NCI-H1048 (cell line): Measurements from ENCODE around the gene IL6ST.
"Not testable (repeated sequence)": the region's sequence is repeated elsewhere in the genome, so short reads cannot be mapped to it uniquely, and the experiment has no call there.

Source experiments
- DNase-seq: peaks from one replicate; lab custom pipeline; 2025; lab: John Stamatoyannopoulos, UW

IL6ST gene

DNA sequence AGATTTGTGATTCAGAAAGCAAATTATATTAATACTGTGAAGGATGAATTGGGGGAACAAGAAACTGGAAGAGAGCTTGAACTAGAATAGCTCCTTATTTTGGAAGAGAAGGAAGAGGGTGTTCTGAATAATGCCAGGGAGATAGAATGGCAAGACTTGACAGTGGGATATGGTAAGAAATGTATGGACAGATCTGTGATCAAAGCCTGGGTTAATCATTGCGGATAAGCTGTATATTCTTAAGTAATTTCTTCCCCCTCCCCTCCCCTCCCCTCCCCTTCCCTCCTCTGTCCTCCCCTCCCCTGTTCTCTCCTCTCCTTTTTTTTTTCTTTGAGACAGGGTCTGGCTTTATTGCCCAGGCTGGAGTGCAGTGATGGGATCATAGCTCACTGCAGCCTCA is 10.1 kb upstream of the IL6ST start:
- DNase-seq, result no peak

DNA sequence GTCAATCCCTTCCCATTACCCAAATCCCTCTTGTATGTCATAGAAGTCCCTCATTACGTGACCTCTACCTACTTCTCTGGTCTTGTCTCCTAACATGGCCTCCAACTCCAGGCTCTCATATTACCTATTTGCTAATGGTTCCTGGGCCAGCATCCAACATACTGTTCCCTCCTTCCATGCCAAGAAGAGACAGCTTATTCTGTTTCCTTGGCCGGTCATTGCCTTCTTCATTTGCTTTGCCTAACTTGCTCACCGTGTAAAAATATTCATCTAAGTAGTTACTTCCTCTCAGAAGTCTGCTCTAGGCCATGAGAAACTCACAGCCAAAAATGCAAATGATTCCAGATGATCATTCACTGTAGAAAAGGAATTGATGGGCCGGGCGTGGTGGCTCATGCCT is 8.9 kb upstream of the IL6ST start:
- DNase-seq, result no peak

DNA sequence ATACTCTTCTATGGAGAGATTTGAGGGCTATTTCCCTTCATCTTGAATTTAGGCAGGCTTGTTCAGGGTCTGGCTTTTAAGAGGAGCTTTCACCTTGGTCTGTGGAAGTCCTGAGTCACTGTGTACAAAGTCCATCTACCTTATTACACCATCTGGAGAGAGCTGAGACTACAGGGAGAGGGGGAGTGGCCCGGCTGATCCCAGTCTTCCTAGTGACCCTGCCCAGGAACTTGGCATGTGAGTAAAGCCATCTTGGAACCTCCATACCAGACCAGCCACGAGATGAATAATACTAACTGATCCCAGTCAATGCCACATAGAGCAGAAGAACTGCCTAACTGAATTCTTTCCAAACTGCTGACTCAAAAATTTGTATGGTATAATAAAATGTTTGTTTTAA is 8.4 kb upstream of the IL6ST start:
- DNase-seq, result no peak

DNA sequence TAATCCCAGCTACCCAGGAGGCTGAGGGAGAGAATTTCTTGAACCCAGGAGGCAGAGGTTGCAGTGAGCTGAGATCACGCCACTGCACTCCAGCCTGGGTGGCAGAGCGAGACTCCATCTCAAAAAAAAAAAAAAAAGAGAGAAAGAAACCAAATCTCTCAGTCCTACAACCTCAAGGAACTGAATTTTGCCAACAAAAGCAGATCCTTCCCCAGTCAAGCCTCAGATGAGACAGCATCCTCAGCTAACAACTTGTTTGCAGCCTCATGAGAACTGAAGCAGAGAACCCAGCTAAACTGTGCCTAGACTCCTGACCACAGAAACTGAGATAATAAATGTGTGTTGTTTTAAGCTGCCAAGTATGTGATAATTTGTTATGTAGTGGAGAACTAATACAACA is 7.5 kb upstream of the IL6ST start:
- DNase-seq, result no peak

DNA sequence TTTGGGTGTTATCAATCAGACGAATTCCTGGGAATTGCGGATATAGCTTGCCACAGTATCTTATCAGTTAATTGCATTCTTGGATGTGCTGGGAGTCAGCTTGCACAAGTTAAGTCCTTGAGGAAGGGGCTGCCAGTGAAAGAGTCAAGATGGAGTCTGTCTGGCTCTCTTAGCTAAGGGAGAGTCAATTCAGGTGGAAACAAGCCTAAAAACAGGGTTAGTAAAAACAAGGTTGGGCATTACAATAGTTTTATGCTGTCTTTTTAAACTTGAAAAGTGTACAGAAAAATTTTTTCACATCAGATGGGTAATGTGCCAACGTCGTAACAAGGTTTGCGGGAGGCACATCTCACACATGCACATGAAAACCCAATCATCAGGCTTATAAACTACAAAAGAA is 5.5 kb upstream of the IL6ST start:
- not testable (repeated sequence) for DNase-seq

DNA sequence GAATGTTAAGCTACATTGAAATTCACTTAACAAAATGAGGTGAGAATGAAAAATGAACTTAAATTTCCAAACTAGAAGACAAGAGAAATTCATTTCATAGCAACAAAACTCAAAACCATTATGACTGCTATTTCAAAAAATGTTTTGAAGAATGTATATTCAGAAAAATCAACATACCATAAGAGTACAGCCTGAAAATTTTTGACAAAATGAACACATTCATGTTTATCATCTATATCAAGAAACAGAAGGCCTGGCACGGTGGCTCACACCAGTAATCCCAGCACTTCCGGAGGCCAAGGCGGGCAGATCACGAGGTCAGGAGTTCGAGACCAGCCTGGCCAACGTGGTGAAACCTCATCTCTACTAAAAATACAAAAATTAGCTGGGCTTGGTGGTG is 4.2 kb upstream of the IL6ST start:
- DNase-seq, result no peak

DNA sequence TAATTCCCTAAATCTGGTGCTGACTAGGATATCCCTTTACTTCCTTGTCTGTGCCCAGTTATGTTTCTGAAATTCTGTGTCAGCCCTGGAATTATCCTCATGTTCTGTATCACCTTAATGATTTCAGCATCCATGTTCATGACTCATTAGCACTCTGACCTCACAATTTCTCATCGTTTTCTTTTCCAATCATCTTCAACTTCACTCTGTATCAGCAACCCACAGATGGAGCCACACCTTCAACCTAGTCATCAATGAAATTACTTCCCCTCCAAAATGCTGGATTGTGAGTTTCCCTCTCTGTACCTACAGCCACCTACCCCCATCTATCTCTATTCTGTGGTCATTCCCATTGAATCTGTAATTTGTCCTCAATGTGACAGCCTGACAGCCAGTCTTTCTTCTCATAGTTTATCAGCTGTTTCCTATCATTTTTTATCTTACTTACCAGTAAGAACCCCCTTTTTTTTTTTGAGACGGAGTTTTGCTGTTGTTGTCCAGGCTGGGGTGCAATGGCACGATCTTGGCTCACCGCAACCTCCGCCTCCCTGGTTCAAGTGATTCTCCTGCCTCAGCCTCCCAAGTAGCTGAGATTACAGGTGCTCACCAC is 3.1 kb upstream of the IL6ST start:
- no peak for DNase-seq

DNA sequence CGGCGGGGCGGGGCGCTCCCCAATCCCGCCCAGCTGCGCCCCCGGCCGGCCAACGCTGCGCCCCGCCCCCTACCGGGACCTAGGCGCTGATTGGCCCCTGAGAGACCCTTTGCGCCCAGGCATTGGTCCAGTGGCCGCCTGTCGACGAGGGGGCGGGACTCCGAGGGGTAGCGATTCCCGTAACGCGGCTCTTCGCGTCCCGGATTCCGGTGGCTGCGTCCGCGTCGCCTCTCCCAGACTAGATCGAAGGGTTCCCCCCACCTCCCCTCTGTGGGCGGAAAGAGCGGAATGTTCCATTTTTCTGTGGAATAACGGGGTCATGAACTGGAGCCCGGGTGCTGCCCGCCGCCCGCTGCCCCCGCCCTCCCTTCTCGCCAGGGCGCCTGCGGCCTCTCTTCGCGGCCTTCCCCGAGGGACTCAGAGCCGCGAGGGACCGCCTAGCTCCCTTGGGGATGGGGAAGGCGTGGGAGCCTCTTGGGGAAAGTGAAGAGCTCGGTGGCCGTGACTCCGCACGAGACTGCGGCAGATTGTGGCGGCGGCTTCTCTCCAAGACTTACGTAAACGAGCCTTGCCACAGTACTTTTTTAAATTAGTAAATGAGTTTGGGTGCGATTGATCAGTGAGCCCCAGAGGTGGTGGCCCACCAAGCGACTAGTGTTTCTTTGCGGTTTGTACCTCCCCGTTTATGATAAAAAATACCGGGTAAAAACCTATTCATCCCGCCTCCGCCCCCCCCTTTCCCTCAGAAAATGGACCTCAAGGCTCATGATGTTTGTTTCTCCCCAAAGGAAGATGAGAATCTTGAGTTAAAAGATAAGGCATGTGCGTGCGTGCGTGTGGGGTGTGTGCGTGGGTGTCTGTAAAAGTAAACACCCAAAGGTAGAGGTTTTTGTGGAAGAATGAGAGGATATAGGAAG is 493 bp upstream of the IL6ST start:
- DNase-seq, result peak; percentile 89

DNA sequence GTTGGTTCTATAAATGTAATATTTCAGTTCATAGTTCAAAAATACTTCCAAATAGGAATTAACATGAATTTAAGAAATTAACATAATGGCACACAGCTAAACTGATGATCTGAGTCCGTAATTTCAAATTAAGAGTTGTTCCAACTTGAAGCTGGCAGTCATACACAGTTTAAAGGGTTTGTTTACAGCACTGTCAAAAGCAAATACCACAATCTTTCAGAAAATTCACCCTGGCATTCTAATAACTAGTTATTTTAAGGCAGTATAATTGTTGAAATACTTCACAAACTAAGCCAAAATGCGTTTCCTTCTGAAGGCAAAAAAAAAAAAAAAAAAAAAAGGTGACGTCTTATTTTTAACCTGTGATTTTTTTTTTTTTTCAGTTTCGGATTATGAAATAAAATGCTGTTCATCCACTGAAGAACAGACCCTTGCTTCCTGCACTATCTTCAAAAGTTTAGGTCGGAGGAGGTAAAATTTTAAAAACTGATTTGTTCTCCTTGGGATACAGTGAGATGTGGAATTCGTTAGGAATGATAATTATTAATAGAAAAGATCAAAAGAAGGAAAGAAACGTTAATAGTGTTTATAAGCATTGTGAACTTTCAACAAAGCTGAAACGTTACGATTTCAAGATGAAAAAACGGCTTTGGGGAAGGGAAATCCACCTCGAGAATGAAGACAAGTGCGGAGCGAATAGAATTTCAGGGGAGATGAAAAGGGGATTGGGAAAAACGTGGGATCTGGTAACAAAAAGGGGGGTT is 850 bp downstream of the IL6ST start:
- DNase-seq, result no peak

DNA sequence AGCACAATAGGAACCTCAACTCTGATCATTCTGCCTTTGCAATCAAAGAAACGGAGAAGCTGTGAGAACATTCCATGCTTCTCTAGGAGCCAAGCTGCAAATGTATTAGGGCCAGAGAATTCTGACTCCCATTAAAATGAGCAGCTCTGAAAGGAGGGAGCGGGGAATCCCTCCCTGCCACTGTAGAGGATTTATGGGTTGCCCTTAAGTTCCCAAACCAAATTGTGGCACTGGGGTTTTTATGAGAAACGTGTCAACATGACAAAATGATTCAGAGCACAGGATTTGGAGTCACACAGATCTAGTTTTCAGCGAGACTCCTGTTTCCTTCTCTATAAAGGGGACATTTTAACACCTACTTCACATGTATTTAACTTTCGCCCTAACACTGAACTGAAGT is 1.8 kb downstream of the IL6ST start:
- no peak for DNase-seq

DNA sequence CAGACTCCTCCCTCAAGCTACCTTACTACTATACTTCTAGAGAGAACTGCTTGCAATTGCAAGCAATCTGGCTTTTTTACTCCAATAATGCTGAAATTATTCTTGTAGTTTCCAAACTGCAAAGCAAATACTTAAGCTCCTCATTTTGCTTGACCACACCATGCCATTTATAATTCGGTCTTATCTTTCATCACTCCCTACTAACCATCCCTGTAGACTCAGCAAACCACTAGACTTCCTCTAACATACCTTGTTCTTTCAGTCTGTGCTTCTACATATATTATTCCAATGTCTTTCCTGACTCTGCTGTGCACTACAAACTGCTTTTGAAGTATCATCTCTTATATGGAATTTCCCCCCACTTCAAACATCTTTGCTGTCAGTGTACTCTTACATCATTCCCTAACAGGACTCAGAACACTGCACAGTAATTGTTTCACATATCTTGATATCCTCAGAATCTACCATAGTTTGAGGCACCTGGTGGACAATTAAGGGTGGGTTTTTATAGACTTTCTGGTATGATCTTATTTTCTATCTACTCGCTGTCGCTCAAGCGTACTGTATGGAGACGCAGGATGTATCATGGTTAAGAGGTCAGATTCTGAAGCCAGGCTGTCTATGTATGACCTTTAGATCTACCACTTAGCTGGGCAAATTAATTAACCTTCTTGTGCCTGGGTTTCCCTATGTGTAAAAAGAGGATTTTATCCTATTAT is 2.8 kb downstream of the IL6ST start:
- no peak for DNase-seq

DNA sequence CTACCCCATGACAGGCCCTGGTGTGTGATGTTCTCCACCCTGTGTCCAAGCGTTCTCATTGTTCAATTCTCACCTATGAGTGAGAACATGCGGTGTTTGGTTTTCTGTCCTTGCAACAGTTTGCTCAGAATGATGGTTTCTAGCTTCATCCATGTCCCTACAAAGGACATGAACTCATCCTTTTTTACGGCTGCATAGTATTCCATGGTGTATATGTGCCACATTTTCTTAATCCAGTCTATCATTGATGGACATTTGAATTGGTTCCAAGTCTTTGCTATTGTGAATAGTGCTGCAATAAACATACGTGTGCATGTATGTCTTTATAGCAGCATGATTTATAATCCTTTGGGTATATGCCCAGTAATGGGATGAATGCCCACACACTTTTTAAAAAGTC is 3.9 kb downstream of the IL6ST start:
- not testable (repeated sequence) for DNase-seq

DNA sequence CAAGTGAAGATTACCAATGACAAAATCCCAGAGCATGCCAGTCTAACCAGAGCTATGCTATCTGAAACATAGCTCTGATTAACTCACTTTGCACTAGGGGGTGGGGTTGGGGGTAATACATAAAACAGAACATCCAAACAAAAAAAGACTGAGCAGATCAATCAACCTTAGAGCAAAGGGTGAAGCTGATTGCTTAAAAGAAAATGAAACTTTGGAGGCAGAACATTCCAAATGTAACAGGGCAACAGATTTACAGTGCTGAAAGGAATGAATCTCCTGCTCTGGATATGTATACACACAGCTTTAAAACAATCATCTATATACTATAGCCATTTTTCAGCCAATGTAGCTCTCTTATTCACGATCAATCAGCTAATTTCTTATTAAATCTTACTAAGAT is 4.9 kb downstream of the IL6ST start:
- no peak for DNase-seq

DNA sequence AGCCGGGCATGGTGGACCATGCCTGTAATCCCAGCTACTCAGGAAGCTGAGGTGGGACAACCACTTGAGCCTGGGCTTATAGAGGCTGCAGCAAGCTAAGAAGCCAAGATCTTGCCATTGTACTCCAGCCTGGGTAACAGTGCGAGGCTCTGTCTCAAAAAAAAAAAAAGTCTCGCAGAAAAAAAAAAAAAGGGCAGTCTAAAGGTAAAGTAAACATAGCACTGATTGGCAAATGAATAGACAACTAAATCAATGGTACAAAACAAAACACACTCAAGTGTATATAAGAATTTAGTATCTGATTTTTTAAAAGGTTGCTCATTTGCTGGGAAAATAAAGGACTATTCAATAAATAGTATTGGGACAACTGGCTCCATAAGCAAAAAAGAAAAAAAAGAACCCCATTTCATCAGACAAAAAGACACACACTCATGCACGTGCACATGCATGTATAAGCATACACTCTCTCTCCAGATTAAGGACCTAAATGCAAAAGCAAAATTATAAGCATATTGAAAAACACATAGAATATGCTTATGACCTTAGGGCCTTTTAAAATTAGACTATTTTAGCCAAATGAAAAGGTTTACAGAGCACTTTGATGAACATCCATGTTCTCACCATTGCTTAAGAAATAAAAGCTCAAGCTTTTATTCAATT is 5.7 kb downstream of the IL6ST start:
- no peak for DNase-seq

DNA sequence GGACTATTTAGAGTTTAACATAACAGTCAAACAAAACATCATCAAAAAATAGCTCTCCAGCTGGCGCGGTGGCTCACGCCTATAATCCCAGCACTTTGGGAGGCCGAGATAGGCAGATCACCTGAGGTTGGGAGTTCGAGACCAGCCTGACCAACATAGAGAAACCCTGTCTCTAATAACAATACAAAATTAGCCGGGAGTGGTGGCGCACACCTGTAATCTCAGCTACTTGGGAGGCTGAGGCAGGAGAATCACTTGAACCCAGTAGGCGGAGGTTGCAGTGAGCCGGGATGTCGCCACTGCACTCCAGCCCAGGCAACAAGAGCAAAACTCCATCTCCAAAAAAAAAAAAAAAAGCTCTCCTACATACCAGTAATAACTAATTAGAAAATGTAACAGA is 6.3 kb downstream of the IL6ST start:
- not testable (repeated sequence) for DNase-seq

DNA sequence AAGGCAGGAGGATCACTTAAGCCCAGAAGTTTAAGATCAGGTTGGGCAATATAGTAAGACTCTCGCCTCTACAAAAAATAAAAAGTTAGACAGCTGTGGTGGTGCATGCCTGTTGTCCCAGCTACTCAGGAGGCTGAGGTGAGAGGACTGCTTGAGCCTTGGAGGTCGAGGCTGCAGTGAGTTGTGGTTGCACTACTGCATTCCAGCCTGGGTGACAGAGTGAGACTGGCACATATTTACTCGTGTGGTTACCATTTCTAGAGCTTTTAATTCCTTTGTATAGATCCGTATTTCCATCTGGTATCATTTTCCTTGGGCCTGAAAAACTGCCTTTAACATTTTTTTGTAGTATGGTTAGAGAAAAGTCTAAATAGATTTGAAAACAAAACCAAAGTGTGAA is 7.8 kb downstream of the IL6ST start:
- no peak for DNase-seq

DNA sequence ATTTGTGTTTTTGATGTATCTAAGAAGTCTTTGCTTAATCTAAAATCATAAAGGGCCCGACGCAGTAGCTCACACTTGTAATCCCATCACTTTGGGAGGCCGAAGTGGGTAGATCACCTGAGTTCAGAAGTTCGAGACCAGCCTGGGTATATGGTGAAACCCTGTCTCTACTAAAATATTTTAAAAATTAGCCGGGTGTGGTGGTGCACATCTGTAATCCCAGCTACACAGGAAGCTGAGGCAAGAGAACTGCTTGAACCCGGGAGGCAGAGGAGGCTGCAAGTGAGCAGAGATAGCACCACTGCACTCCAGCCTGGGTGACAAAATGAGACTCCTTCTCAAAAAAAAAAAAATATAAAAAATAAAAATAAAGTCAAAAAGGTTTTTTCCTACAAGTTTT is 9.6 kb downstream of the IL6ST start:
- no peak for DNase-seq

DNA sequence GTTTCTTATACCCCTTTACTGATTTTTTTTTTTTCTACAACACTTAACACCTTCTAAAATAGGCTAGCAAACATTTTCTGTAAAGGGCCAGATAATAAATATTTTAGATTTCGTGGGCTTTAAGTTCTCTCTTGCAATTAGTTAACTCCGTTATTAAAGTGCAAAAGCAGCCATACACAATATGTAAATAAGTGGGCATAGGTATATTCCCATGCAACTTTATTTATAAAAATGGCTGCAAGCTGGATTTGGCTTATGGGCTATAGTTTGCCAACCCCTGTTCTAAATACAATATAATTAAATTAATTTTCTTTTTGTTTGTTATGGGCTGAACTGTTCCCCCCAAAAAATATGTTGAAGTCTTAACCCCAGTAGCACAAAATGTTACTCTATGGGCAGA is 10.8 kb downstream of the IL6ST start:
- no peak for DNase-seq

DNA sequence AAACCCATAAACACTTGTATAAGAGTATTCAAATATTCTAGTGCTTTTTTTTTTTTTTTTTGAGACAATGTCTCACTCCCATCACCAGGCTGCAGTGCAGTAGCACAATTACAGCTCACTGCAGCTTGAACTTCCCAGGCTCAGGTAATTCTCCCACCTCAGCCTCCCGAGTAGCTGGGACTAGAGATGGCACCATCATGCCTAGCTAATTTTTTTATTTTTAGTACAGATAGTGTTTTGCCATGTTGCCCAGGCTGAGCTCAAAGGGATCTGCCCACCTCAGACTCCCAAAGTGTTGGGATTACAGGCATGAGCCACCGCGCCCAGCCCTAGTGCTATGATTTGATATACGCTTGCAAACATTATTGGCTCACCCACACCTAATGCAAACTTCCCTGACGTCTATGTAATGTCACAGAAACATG is 11.8 kb downstream of the IL6ST start:
- no peak for DNase-seq

DNA sequence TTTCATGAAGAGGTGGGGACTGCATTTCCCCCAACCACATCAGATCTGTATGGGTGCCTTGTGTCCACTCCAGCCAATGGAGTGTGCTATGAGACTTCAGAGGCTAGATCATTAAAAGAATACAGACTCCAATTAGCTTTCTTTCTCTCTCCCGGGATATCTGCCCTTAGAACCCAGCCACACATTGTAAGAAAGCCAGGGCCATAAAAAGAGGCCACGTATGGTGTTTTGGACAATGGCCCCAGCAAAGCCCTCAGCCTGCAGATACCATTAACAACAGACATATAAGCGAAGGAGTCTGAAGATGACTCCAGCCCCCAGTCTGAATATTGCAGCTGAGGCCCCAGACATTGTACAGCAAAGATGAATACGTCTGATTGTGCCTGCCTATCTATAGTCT is 21.5 kb downstream of the IL6ST start:
- no peak for DNase-seq

DNA sequence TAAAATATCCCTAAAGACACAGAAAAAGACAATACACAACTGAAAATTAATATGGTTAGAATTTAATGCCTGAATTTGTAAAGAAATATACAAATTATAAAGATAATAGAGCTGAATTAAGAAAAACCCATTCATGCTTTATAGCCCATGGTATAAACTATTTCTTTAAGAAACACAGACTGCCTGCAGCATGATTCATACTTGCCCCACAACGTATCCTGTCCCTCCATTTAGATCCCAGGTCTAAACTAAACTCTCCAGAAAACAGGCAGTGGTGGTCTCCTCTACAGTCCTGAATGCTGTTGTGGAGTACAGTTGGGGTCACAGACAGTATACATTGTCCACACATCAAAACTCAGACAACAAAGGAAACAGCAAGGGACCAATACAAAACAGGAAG is 24.8 kb downstream of the IL6ST start:
- DNase-seq, result no peak

DNA sequence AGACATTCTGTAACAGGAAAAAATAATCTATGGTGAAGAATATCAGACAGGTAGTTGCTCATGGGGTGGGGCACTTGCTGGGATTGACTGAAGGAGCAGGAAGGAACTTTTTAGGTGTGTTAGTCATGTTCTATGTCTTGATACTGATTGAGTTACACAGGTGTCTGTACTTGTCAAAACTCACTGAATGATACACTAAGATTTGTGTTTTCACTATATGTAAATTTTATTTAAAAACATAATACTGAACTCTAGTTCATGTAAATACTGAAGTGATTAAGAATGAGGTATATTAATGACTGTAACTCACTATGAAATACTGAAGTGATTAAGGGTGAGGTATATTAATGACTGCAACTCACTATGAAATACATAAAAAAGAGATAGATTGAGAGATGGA is 28.5 kb downstream of the IL6ST start:
- no peak for DNase-seq
